ENCODE measurements around the gene STPG4. TPM values are rescaled to one million over a fixed set of nuclear protein-coding genes. Genes with fewer than 3 reads are reported as not detected.

The STPG4 gene
- total RNA-seq (2022; extraction: Qiagen RNA extraction; ENCODE audit: low read depth), result not detected in 5 replicates

GRCh38 chr2:47155091-47155876, at the start of gene STPG4:
Gene STPG4, minus strand, starts transcription at chr2:47155308. Its CDS starts 57 bp downstream, at chr2:47155251.

Other genes with a start within 250 kb of the STPG4 start
- 99.1 to 119 TPM (median 109 TPM) in 5 replicates for gene MCFD2, start 239.5 kb downstream of the STPG4 start, total RNA-seq (2022; extraction: Qiagen RNA extraction; ENCODE audit: low read depth)
- 32.0 to 37.1 TPM (median 35.9 TPM) in 5 replicates for gene TTC7A, start 214.1 kb downstream of the STPG4 start, total RNA-seq (2022; extraction: Qiagen RNA extraction; ENCODE audit: low read depth)
- 930 to 1,074 TPM (median 1,011 TPM) in 5 replicates for gene CALM2, start 21.2 kb upstream of the STPG4 start, total RNA-seq (2022; extraction: Qiagen RNA extraction; ENCODE audit: low read depth)
- gene EPCAM, start 214.0 kb upstream of the STPG4 start, total RNA-seq (2022; extraction: Qiagen RNA extraction; ENCODE audit: low read depth), result 4.2 to 5.3 TPM (median 4.6 TPM) in 5 replicates
- 41.5 to 51.6 TPM (median 47.8 TPM) in 5 replicates for gene MSH2, start 247.8 kb upstream of the STPG4 start, total RNA-seq (2022; extraction: Qiagen RNA extraction; ENCODE audit: low read depth)

Measured in A549 treated with DMSO at 1 μM for 4 hours (cell line).